Mesothelial cell of epicardium (in vitro differentiated cells): ENCODE measurements around the gene PPM1F. TPM values are rescaled to one million over a fixed set of nuclear protein-coding genes. Genes with fewer than 3 reads are reported as not detected.

ENCODE experiments used
- DNase-seq, 2 experiments: peaks; one replicate each; pipeline ENCODE4 v3.0.0; 2021; ENCODE audit warnings: low spot score in 2 of 2; ENCODE audit not compliant: unreplicated experiment in 2 of 2
- H3K27ac Mint-ChIP-seq: 2 replicates; pipeline ENCODE4 v1.8.0; 2021; ENCODE audit warnings: mixed read lengths
- H3K27me3 Mint-ChIP-seq: 2 replicates; pipeline ENCODE4 v1.8.0; 2021; ENCODE audit warnings: low read depth, mixed read lengths
- H3K36me3 Mint-ChIP-seq: 2 replicates; pipeline ENCODE4 v1.8.0; 2021; ENCODE audit warnings: mixed read lengths
- H3K4me1 Mint-ChIP-seq: 2 replicates; pipeline ENCODE4 v1.8.0; 2021; ENCODE audit warnings: mixed read lengths
- H3K4me3 Mint-ChIP-seq: 2 replicates; pipeline ENCODE4 v1.8.0; 2021; ENCODE audit warnings: mild to moderate bottlenecking, moderate library complexity, mixed read lengths
- H3K9me3 Mint-ChIP-seq: 2 replicates; pipeline ENCODE4 v1.8.0; 2021; ENCODE audit warnings: mixed read lengths
- CTCF ChIP-seq: fragments of 200-600 bp; sonication (generic); IDR thresholded peaks from one replicate; pipeline ENCODE4 v1.5.0; 2021; ENCODE audit warnings: antibody characterized with exemption; ENCODE audit not compliant: unreplicated experiment
- total RNA-seq: library from RNA; stranded (reverse); gene quantifications from 3 replicates; pipeline ENCODE4 v1.2.1, GENCODE V29; 2021

PPM1F gene
- total RNA-seq, 1 donor from 2014 or later: 34.6 TPM

- no peak for TF ChIP-seq CTCF
- no peaks in the 10 kb centered on the region for H3K27me3 Mint-ChIP-seq
- no peak for DNase-seq
- H3K4me1 Mint-ChIP-seq: peaks cover 29% of the 10 kb centered on the region
- no peak overlapping the region for H3K4me3 Mint-ChIP-seq
- no peak overlapping the region for H3K27ac Mint-ChIP-seq
- no peaks in the 10 kb centered on the region for H3K9me3 Mint-ChIP-seq
- H3K36me3 Mint-ChIP-seq: peaks cover 9% of the 10 kb centered on the region
Observed at GRCh38 chr22:21949569-21949918, 3.1 kb downstream of the PPM1F start.

GRCh38 chr22:21948824-21949568 lies 3.7 kb downstream of the PPM1F start:
- Mint-ChIP-seq H3K27ac (no peak overlapping the region), H3K27me3 (no peaks in the 10 kb centered on the region), H3K4me3 (no peak overlapping the region), H3K36me3 (peaks cover 11% of the 10 kb centered on the region), H3K9me3 (no peaks in the 10 kb centered on the region), H3K4me1 (peaks cover 29% of the 10 kb centered on the region)
- DNase-seq: no peak
- no peak for TF ChIP-seq CTCF

- H3K4me3 Mint-ChIP-seq: no peak overlapping the region
- DNase-seq: no peak
- H3K27me3 Mint-ChIP-seq: no peaks in the 10 kb centered on the region
- peak overlapping the region; percentile 87 for H3K27ac Mint-ChIP-seq
- TF ChIP-seq CTCF: no peak
- H3K36me3 Mint-ChIP-seq: peaks cover 13% of the 10 kb centered on the region
- H3K4me1 Mint-ChIP-seq: peaks cover 29% of the 10 kb centered on the region
- H3K9me3 Mint-ChIP-seq: no peaks in the 10 kb centered on the region
Observed at GRCh38 chr22:21948390-21948789, 4.3 kb downstream of the PPM1F start.

GRCh38 chr22:21947040-21948014 lies 5.3 kb downstream of the PPM1F start:
- H3K36me3 Mint-ChIP-seq: peaks cover 13% of the 10 kb centered on the region
- H3K27ac Mint-ChIP-seq: peak overlapping the region; percentile 87

More at GRCh38 chr22:21947040-21948014, 5.3 kb downstream of the PPM1F start:
- no peaks in the 10 kb centered on the region for H3K27me3 Mint-ChIP-seq
- H3K4me3 Mint-ChIP-seq: no peak overlapping the region
- no peak for DNase-seq
- no peak for TF ChIP-seq CTCF
- H3K4me1 Mint-ChIP-seq: peaks cover 29% of the 10 kb centered on the region
- no peaks in the 10 kb centered on the region for H3K9me3 Mint-ChIP-seq
